Measurements from ENCODE around the gene SEPTIN7. TPM values are rescaled to one million over a fixed set of nuclear protein-coding genes. Genes with fewer than 3 reads are reported as not detected.

Gene SEPTIN7
- total RNA-seq, 2 donors from 2014 or later, result 107 to 164 TPM

- no peaks in the 10 kb centered on the region for H3K9me3 ChIP-seq
- TF ChIP-seq CTCF (IDR thresholded peaks at IDR 0.05), result no peak
- no peak for DNase-seq
- H3K4me1 ChIP-seq, result no peaks in the 10 kb centered on the region
- no peaks in the 10 kb centered on the region for H3K36me3 ChIP-seq
- intact Hi-C loops (cut with DNase I), result no loop called here
- no peak overlapping the region for H3K9ac ChIP-seq (ENCODE audit: low read depth in 2 of 2, low read length in 2 of 2)
- H3K27ac ChIP-seq, result no peak overlapping the region
- no peaks in the 10 kb centered on the region for H3K27me3 ChIP-seq
- no peak overlapping the region for H3K4me3 ChIP-seq
Measured at GRCh38 chr7:35820858-35821257, 20.0 kb downstream of the SEPTIN7 start.

DNA sequence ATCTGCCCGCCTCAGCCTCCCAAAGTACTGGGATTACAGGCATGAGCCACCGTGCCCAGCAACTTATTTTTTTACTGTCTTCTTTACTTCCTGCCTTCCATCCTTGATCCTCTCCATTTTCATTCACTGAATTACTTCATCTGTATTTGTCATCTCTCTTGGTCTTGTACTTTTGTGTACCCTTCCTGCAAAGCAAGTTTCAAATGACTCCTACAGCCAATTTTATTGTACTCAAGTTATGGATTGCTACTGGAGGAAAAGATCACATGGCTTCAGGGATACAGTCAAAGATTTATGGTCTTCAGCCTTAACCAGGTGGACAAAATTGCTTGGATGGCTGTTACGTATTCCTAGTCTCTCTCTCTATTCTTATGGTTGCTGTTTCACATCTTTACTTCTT, 22.6 kb downstream of the SEPTIN7 start:
- intact Hi-C loops (cut with DNase I), result no loop called here
- no peak for TF ChIP-seq CTCF (IDR thresholded peaks at IDR 0.05)
- no peaks in the 10 kb centered on the region for H3K4me1 ChIP-seq

GRCh38 chr7:35825974-35826373, 25.1 kb downstream of the SEPTIN7 start:
- no peaks in the 10 kb centered on the region for H3K27me3 ChIP-seq
- no peak overlapping the region for H3K4me3 ChIP-seq
- H3K27ac ChIP-seq, result no peak overlapping the region
- no peak for TF ChIP-seq CTCF (IDR thresholded peaks at IDR 0.05)
- no peaks in the 10 kb centered on the region for H3K4me1 ChIP-seq
- H3K9ac ChIP-seq (ENCODE audit: low read depth in 2 of 2, low read length in 2 of 2), result no peak overlapping the region
- intact Hi-C loops (cut with DNase I), result no loop called here
- H3K36me3 ChIP-seq, result no peaks in the 10 kb centered on the region
- no peak for DNase-seq
- no peaks in the 10 kb centered on the region for H3K9me3 ChIP-seq

More for the DNA sequence above, 22.6 kb downstream of the SEPTIN7 start:
- Histone ChIP-seq H3K9me3 (no peaks in the 10 kb centered on the region), H3K9ac (ENCODE audit: low read depth in 2 of 2, low read length in 2 of 2) (no peak overlapping the region), H3K4me3 (no peak overlapping the region), H3K36me3 (no peaks in the 10 kb centered on the region), H3K27ac (no peak overlapping the region), H3K27me3 (no peaks in the 10 kb centered on the region)
- DNase-seq, result no peak

- Histone ChIP-seq H3K9me3 (no peaks in the 10 kb centered on the region), H3K27me3 (no peaks in the 10 kb centered on the region), H3K27ac (no peak overlapping the region), H3K4me3 (no peak overlapping the region), H3K36me3 (no peaks in the 10 kb centered on the region), H3K9ac (ENCODE audit: low read depth in 2 of 2, low read length in 2 of 2) (no peak overlapping the region), H3K4me1 (no peaks in the 10 kb centered on the region)
- intact Hi-C loops (cut with DNase I), result no loop called here
- TF ChIP-seq CTCF (IDR thresholded peaks at IDR 0.05), result no peak
- DNase-seq, result no peak
Measured at GRCh38 chr7:35826751-35827150, 25.9 kb downstream of the SEPTIN7 start.

GRCh38 chr7:35828817-35829216, 28.0 kb downstream of the SEPTIN7 start:
- intact Hi-C loops (cut with DNase I), result no loop called here
- no peaks in the 10 kb centered on the region for H3K27me3 ChIP-seq
- TF ChIP-seq CTCF (IDR thresholded peaks at IDR 0.05), result no peak
- DNase-seq, result no peak
- no peak overlapping the region for H3K4me3 ChIP-seq
- no peaks in the 10 kb centered on the region for H3K9me3 ChIP-seq
- H3K4me1 ChIP-seq, result no peaks in the 10 kb centered on the region
- H3K36me3 ChIP-seq, result no peaks in the 10 kb centered on the region
- H3K9ac ChIP-seq (ENCODE audit: low read depth in 2 of 2, low read length in 2 of 2), result no peak overlapping the region
- H3K27ac ChIP-seq, result no peak overlapping the region

DNA sequence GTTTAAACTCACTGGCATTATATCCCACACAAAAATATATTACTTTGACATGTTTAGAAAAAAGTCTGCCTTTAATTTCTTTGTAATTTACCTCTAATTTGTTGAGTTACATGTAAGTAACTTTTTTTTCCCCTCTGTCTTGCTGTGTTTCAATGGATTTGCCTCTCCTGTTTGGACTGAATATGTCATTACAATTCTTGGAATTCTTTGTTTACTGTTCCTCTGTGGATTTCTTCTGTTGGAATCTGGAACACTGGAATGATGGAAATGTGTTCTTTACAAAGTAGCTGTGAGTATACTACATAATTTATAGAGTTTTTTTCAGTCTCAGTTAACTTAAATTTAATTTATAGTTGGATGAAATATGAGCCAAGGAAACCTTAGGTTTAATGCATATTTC, 30.4 kb downstream of the SEPTIN7 start:
- TF ChIP-seq CTCF (IDR thresholded peaks at IDR 0.05), result no peak
- H3K36me3 ChIP-seq, result no peaks in the 10 kb centered on the region
- DNase-seq, result no peak
- intact Hi-C loops (cut with DNase I), result no loop called here
- no peak overlapping the region for H3K4me3 ChIP-seq
- H3K9ac ChIP-seq (ENCODE audit: low read depth in 2 of 2, low read length in 2 of 2), result no peak overlapping the region
- H3K9me3 ChIP-seq, result no peaks in the 10 kb centered on the region
- no peak overlapping the region for H3K27ac ChIP-seq
- no peaks in the 10 kb centered on the region for H3K27me3 ChIP-seq
- H3K4me1 ChIP-seq, result no peaks in the 10 kb centered on the region
